A549 (cell line): Measurements from ENCODE around the gene GPSM3. TPM values are rescaled to one million over a fixed set of nuclear protein-coding genes. Genes with fewer than 3 reads are reported as not detected.
A peak's percentile ranks its signal among the peaks of the same experiment; 100 is the strongest.

Experiments used
- ATAC-seq, 2 experiments: fragments of 200-7000 bp in 1 of 2; fragments of >200 bp in 1 of 2; cut with Nextera tagmentation in 1 of 2; cut with Tn5 transposase in 1 of 2; 3 replicates each; pipeline versions ENCODE4 v1.8.0 to v1.9.1; 2018 to 2020; ENCODE audit warnings: mild to moderate bottlenecking in 1 of 2, moderate library complexity in 1 of 2
- CTCF ChIA-PET: fragments of 300-600 bp; sonication (Branson Sonifier 250); formaldehyde crosslinking; extraction: SDS; loops from one replicate; lab custom pipeline; 2021; ENCODE audit warnings: antibody characterized with exemption, inconsistent platforms; lab: Yijun Ruan, JAX
- POLR2A ChIA-PET: fragments of 350-600 bp; formaldehyde crosslinking; extraction: SDS; loops from one replicate; lab custom pipeline; 2021; ENCODE audit warnings: antibody characterized with exemption, inconsistent platforms; lab: Yijun Ruan, JAX
- DNase-seq, 2 experiments: peaks; one replicate each; pipeline versions ENCODE4 v3.0.0 to v3.0.0-alpha.2; 2011 to 2016; ENCODE audit warnings: low read depth in 1 of 2, low spot score in 1 of 2
- FAIRE-seq: peaks from 2 replicates; lab custom pipeline; 2011; peaks lifted over from hg19 to GRCh38; lab: Jason Lieb, UNC
- H3K27ac ChIP-seq, 2 experiments: fragments of >200 bp; sonication (Bioruptor Twin); formaldehyde crosslinking; 3 replicates each; pipeline ENCODE4 v1.5.1; 2016 to 2017
- H3K4me1 ChIP-seq: fragments of >200 bp; sonication (Bioruptor Twin); formaldehyde crosslinking; 3 replicates; pipeline ENCODE4 v1.6.1; 2016
- H3K4me2 ChIP-seq: fragments of >200 bp; sonication (Bioruptor Twin); formaldehyde crosslinking; 3 replicates; pipeline ENCODE4 v1.6.1; 2016
- H3K4me3 ChIP-seq: fragments of >200 bp; sonication (Bioruptor Twin); formaldehyde crosslinking; 3 replicates; pipeline ENCODE4 v1.5.1; 2016
- H3K9me3 ChIP-seq: fragments of >200 bp; sonication (Bioruptor Twin); formaldehyde crosslinking; 3 replicates; pipeline ENCODE4 v1.6.1; 2016
- BCL3 ChIP-seq: fragments of >200 bp; sonication (Bioruptor Twin); formaldehyde crosslinking; IDR thresholded peaks from 3 replicates; pipeline ENCODE4 v1.6.1; 2016
- CEBPB ChIP-seq, 2 experiments: fragments of >200 bp in 1 of 2; sonication (Bioruptor Twin) in 1 of 2; formaldehyde crosslinking in 1 of 2; IDR thresholded peaks; 2 replicates each; pipeline ENCODE4 v1.6.1; 2012 to 2016
- CHD2 ChIP-seq: fragments of 150-350 bp; IDR thresholded peaks from 2 replicates; pipeline ENCODE4 v1.6.1; 2014; ENCODE audit warnings: low read length; ENCODE audit not compliant: partially characterized antibody
- E2F6 ChIP-seq: IDR thresholded peaks from 2 replicates; pipeline ENCODE4 v1.6.1; 2012; ENCODE audit warnings: low read depth, borderline replicate concordance
- EHF ChIP-seq: fragments of 250-450 bp; sonication (Bioruptor Pico); IDR thresholded peaks from 2 replicates; pipeline ENCODE4 v1.5.0; 2020; ENCODE audit warnings: mild to moderate bottlenecking
- FOSB ChIP-seq: fragments of 250-450 bp; sonication (Bioruptor Pico); IDR thresholded peaks from 2 replicates; pipeline ENCODE4 v1.5.0; 2020; ENCODE audit warnings: mild to moderate bottlenecking, moderate library complexity
- GATA3 ChIP-seq: IDR thresholded peaks from 2 replicates; pipeline ENCODE4 v1.6.1; 2012; ENCODE audit warnings: borderline replicate concordance
- HDAC2 ChIP-seq: fragments of 200-600 bp; sonication (generic); IDR thresholded peaks from 2 replicates; pipeline ENCODE4 v1.6.1; 2016
- HMGXB4 ChIP-seq: fragments of 250-450 bp; sonication (Bioruptor Pico); IDR thresholded peaks from 2 replicates; pipeline ENCODE4 v1.5.0; 2021; ENCODE audit warnings: mild to moderate bottlenecking, moderate library complexity, borderline replicate concordance
- KDM1A ChIP-seq: fragments of 200-600 bp; sonication (generic); IDR thresholded peaks from 2 replicates; pipeline ENCODE4 v1.6.1; 2016; ENCODE audit warnings: low read depth, mild to moderate bottlenecking
- KDM5A ChIP-seq: fragments of 200-600 bp; sonication (generic); IDR thresholded peaks from 2 replicates; pipeline ENCODE4 v1.6.1; 2016; ENCODE audit warnings: antibody characterized with exemption, mild to moderate bottlenecking
- NFE2L2 ChIP-seq: fragments of 150-350 bp; conservative IDR thresholded peaks from 2 replicates; pipeline ENCODE4 v1.6.1; 2014; ENCODE audit warnings: low read length
- NPAS2 ChIP-seq: fragments of 250-450 bp; sonication (Bioruptor Pico); IDR thresholded peaks from 2 replicates; pipeline ENCODE4 v1.8.0; 2022; ENCODE audit warnings: mild to moderate bottlenecking, moderate library complexity, borderline replicate concordance
- NR3C1 ChIP-seq: fragments of >200 bp; sonication (Bioruptor Twin); formaldehyde crosslinking; IDR thresholded peaks from 3 replicates; pipeline ENCODE4 v1.6.1; 2017
- PBX3 ChIP-seq: IDR thresholded peaks from 2 replicates; pipeline ENCODE4 v1.6.1; 2012
- PHF8 ChIP-seq: fragments of 200-600 bp; sonication (generic); IDR thresholded peaks from 2 replicates; pipeline ENCODE4 v1.6.1; 2016; ENCODE audit warnings: low read depth, mild to moderate bottlenecking, antibody characterized with exemption, moderate library complexity, borderline replicate concordance
- POLR2A ChIP-seq: IDR thresholded peaks from 2 replicates; pipeline ENCODE4 v1.6.1; 2012; ENCODE audit warnings: mild to moderate bottlenecking, low read length
- RAD21 ChIP-seq, 2 experiments: fragments of >200 bp in 1 of 2; sonication (Bioruptor Twin) in 1 of 2; formaldehyde crosslinking in 1 of 2; IDR thresholded peaks in 1 of 2; conservative IDR thresholded peaks in 1 of 2; 2 replicates in 1 of 2; 3 replicates in 1 of 2; pipeline ENCODE4 v1.6.1; 2012 to 2018; ENCODE audit warnings: inconsistent platforms in 1 of 2
- REST ChIP-seq: fragments of 200-600 bp; sonication (generic); IDR thresholded peaks from 2 replicates; pipeline ENCODE4 v1.6.1; 2016; ENCODE audit warnings: antibody characterized with exemption, mild to moderate bottlenecking, moderate library complexity
- RNF2 ChIP-seq: fragments of 200-600 bp; sonication (generic); IDR thresholded peaks from 2 replicates; pipeline ENCODE4 v1.6.1; 2016; ENCODE audit warnings: low read depth, mild to moderate bottlenecking, antibody characterized with exemption, moderate library complexity, borderline replicate concordance
- SMC3 ChIP-seq: fragments of >200 bp; sonication (Bioruptor Twin); formaldehyde crosslinking; IDR thresholded peaks from 3 replicates; pipeline ENCODE4 v1.6.1; 2018; ENCODE audit warnings: inconsistent platforms
- SREBF2 ChIP-seq: fragments of 450-650 bp; IDR thresholded peaks from 2 replicates; pipeline ENCODE4 v1.6.1; 2014; ENCODE audit warnings: mild to moderate bottlenecking, moderate library complexity
- TFCP2L1 ChIP-seq: fragments of 250-450 bp; sonication (Bioruptor Pico); IDR thresholded peaks from 2 replicates; pipeline ENCODE4 v1.5.0; 2021; ENCODE audit warnings: mild to moderate bottlenecking
- ZNF302 ChIP-seq: fragments of 250-450 bp; sonication (Bioruptor Pico); IDR thresholded peaks from 2 replicates; pipeline ENCODE4 v1.9.0; 2021; ENCODE audit warnings: inconsistent platforms, mild to moderate bottlenecking, moderate library complexity
- ZSCAN20 ChIP-seq: fragments of 250-450 bp; sonication (Bioruptor Pico); IDR thresholded peaks from 2 replicates; pipeline ENCODE4 v1.8.0; 2022; ENCODE audit warnings: mild to moderate bottlenecking, moderate library complexity
- WGBS: methylation state at CpG from one replicate; pipeline ENCODE4 v1.1.6; 2017; ENCODE audit errors: missing lambda C conversion rate; 5-methylcytosine and 5-hydroxymethylcytosine counted together
- polyA plus RNA-seq, 4 experiments: library from polyadenylated mRNA; depleted of rRNA in 3 of 4; stranded (reverse); fragments of >200 nt; fragmentation: RNase III in 1 of 4; extraction: RNeasy Plus Mini Kit Qiagen cat#74134 plus additional on column Dnase treatment in 1 of 4; gene quantifications; 2 replicates in 3 of 4; 3 replicates in 1 of 4; pipeline ENCODE4 v1.2.3, GENCODE V29; 2011 to 2017

The GPSM3 gene
- polyA plus RNA-seq, 2 of the 4 experiments (the other 2 are of a cell fraction) = 0.19 to 0.36 TPM

DNA sequence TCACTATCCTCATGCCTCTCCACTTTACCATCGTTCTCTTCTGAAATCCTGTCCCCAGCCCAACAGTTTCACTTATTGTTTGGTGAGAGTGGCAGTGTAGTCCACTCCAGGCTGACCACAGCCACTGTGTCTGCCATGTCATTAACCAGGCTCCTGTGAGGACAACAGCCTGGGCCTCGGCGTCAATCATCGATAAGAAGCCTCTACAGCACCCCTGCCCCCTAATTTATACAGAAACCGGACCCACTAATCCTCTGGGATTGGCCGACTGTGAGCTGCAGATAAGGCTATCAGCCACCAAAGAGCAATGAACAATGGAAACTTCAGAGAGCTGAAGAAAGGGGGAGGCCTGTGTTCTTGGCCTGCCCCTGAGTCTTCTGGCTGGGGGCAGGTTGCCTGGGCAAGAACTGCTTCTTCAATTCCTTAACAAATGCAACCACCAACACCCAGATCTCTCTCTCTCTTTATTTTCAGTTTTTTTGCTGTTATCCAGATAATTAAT lies 24.6 kb downstream of the GPSM3 start (continued):
- no peak for TF ChIP-seq REST
- TF ChIP-seq, all 56 proteins: peak for 0

GRCh38 chr6:32167154-32167760 lies 25.2 kb downstream of the GPSM3 start:
- ChIA-PET CTCF (no interaction called here), POLR2A (interaction anchor here (1.3 kb wide), 1 partner anchor 39 kb away, joined by 3 read pairs; the partner anchor contains the start of gene ATF6B)
- DNase-seq = no peak
- H3K9me3 ChIP-seq = no peaks in the 10 kb centered on the region
- FAIRE-seq = no peak
- no peaks in the 10 kb centered on the region for H3K4me1 ChIP-seq
- no peak overlapping the region for H3K4me2 ChIP-seq
- TF ChIP-seq POLR2A (no peak), ZSCAN20 (CRISPR knock-in tag) (no peak), BCL3 (no peak), KDM5A (no peak), TFCP2L1 (no peak), CEBPB (IDR thresholded peaks at IDR 0.05) (no peak), E2F6 (no peak), HMGXB4 (CRISPR knock-in tag) (no peak), GATA3 (no peak), ZNF302 (no peak), RNF2 (no peak), CHD2 (no peak), EHF (no peak), HDAC2 (no peak)
- H3K4me3 ChIP-seq = no peak overlapping the region
- H3K27ac ChIP-seq = no peak overlapping the region
- WGBS = 87% methylated on average over 31 of the region's 32 CpGs
- no peak for ATAC-seq

GRCh38 chr6:32166411-32167061 lies 25.9 kb downstream of the GPSM3 start:
- H3K27ac ChIP-seq = no peak overlapping the region
- no peaks in the 10 kb centered on the region for H3K9me3 ChIP-seq
- 0 out of 6 replicates have a peak, but pooled peaks of 1 of the 2 experiments have one; percentile 32 for ATAC-seq
- ChIA-PET CTCF (interaction anchor here (0.6 kb wide), 1 partner anchor 78 kb away, joined by 3 read pairs; no protein-coding TSS in a partner anchor), POLR2A (interaction anchor here (0.9 to 1.3 kb wide), 2 partner anchors 11 to 38 kb away, joined by 3 read pairs; partner anchors contain the start of gene ATF6B)
- no peak overlapping the region for H3K4me3 ChIP-seq
- H3K4me2 ChIP-seq = no peak overlapping the region
- no peak for FAIRE-seq
- no peak for DNase-seq
- WGBS = 96% methylated on average over 21 of the region's 30 CpGs
- H3K4me1 ChIP-seq = no peaks in the 10 kb centered on the region
- no peak for TF ChIP-seq RAD21 (conservative IDR thresholded peaks at IDR 0.05 in 1 of 2, IDR thresholded peaks at IDR 0.05 in 1 of 2)
- TF ChIP-seq NFE2L2 = no peak
- no peak for TF ChIP-seq NPAS2
- TF ChIP-seq FOSB = no peak
- no peak for TF ChIP-seq PBX3
- TF ChIP-seq SREBF2 = no peak
- TF ChIP-seq PHF8 = no peak
- TF ChIP-seq NR3C1 = no peak
- no peak for TF ChIP-seq KDM1A
- no peak for TF ChIP-seq SMC3
